ACHN (cell line): Measurements from ENCODE around the gene WDR86.

ENCODE experiments used
- DNase-seq: peaks from one replicate; pipeline ENCODE4 v3.0.0-alpha.2; 2015
- in situ Hi-C: cut with HindIII; loops from 2 replicates; pipeline ENCODE4 v1.10.0; 2017; ENCODE audit warnings: low sequenced_read_pairs, low pct_ligation_motif_present, low pct_unique_long_range_greater_than_20kb

Gene WDR86

GRCh38 chr7:151345576-151346469 lies 64.0 kb downstream of the WDR86 start:
- in situ Hi-C loops, result no loop called here
- no peak for DNase-seq

- no peak for DNase-seq
- in situ Hi-C loops, result no loop called here
Measured at GRCh38 chr7:151343516-151343915, 66.3 kb downstream of the WDR86 start.

- DNase-seq, result peak; percentile 22
- in situ Hi-C loops, result no loop called here
Measured at GRCh38 chr7:151342811-151343210, 67.0 kb downstream of the WDR86 start.

GRCh38 chr7:151342102-151342646 lies 67.7 kb downstream of the WDR86 start:
- peak; percentile 50 for DNase-seq
- in situ Hi-C loops, result no loop called here

- in situ Hi-C loops, result no loop called here
- DNase-seq, result peak; percentile 90
Measured at GRCh38 chr7:151341357-151342101, 68.3 kb downstream of the WDR86 start, which contains the start of gene NUB1. TSS of gene NUB1 (plus strand) at chr7:151341812. CDS start at chr7:151345350, 3,538 bp downstream.

- in situ Hi-C loops, result no loop called here
- no peak for DNase-seq
Measured at GRCh38 chr7:151340794-151341356, 69.0 kb downstream of the WDR86 start.

GRCh38 chr7:151339651-151340382 lies 70.0 kb downstream of the WDR86 start:
- in situ Hi-C loops, result no loop called here
- DNase-seq, result no peak

GRCh38 chr7:151338809-151339208 lies 71.0 kb downstream of the WDR86 start:
- DNase-seq, result no peak
- in situ Hi-C loops, result no loop called here

- DNase-seq, result no peak
- in situ Hi-C loops, result no loop called here
Measured at GRCh38 chr7:151337346-151337745, 72.5 kb downstream of the WDR86 start.

- in situ Hi-C loops, result no loop called here
- no peak for DNase-seq
Measured at GRCh38 chr7:151336027-151336708, 73.7 kb downstream of the WDR86 start.

GRCh38 chr7:151334628-151335027 lies 75.2 kb downstream of the WDR86 start:
- DNase-seq, result no peak
- in situ Hi-C loops, result no loop called here
